CD4-positive, alpha-beta T cell treated with Interleukin-15 for 1 hour (primary cell): ENCODE measurements around the gene IZUMO1.
"Not testable (repeated sequence)": the region's sequence is repeated elsewhere in the genome, so short reads cannot be mapped to it uniquely, and the experiment has no call there.

ENCODE experiments used
- DNase-seq: peaks from one replicate; pipeline ENCODE4 v3.0.0-alpha.2; 2020

IZUMO1 gene

DNA sequence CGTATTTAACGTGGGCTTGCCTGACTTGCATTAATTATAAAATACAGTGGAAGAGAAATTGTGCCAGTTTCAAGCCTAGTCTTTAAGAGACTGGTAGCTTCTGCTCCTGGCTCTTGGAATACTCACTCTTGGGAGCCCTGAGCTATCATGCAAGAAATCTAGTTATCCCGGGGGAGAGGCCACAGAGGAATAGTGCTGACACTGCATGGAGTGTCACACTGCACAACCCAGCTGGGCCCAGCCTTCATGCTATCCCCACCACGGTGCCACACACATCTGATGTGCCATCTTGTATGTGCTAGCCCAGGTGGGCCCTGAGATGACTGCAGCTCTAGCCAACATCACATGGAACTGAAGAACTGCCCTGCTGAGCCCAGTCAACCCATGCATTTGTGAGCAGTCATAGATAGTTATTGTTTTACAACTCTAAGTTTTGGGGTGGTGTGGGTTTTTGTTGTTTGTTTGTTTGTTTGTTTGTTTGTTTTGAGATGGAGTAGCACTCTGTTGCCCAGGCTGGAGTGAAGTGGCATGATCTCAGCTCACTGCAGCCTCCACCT is 35.5 kb downstream of the IZUMO1 start:
- no peak for DNase-seq

DNA sequence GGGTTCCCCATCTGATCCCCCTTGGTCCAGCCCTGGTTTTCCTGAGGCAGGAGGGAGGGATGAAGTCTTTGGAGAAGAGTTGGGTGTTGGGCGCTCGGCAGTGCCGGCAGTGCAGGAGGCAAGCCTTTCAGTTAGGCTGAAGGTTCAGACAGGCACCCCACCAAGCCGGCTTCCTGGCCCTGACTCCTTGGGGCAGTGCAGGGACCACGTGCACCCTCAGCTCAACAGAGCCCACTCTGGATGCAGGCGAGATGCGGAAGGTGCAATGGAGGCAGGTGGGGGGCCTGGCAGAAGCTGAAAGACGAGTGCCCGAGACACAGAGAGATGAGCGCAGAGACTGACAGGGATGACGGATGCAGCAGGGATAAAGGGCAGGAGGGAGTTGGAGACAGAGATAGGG is 38.2 kb downstream of the IZUMO1 start:
- DNase-seq = no peak

GRCh38 chr19:48705431-48705830 is 41.3 kb downstream of the IZUMO1 start:
- no peak for DNase-seq

- DNase-seq = no peak
Observed at GRCh38 chr19:48703316-48703715, 43.4 kb downstream of the IZUMO1 start.

DNA sequence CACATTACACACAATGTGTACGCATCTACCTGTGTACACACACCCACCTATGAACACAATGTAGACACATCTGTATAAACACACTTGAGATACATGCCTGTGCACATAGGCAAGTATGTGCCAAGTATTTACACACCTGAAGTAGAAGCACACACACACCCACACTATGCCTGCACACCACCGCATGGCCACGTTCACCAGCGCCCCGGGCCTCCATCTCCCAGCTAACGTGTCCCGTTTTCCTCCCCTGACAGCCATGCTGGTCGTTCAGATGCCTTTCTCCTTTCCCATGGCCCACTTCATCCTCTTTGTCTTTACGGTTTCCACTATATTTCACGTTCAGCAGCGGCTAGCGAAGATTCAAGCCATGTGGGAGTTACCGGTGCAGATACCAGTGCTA is 44.0 kb downstream of the IZUMO1 start:
- no peak for DNase-seq

DNA sequence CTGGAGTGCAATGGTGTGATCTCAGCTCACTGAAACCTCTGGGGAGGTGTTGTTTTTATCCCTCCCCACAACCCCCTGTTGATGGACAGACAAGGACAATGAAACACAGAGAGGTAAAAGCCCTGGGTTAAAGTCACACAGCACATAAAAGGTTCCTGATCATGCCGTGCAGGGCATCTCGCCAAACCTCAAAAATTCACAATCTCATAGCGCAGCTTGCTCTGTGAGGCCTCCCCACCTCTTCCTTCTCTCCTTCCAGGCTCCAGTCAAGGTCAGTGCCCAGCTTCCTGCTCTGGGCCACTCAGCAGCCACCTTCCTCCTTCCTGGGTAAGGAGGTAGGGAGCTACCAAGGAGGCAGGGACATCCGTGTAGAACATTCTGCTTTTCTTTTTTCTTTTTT is 48.7 kb downstream of the IZUMO1 start:
- no peak for DNase-seq

DNA sequence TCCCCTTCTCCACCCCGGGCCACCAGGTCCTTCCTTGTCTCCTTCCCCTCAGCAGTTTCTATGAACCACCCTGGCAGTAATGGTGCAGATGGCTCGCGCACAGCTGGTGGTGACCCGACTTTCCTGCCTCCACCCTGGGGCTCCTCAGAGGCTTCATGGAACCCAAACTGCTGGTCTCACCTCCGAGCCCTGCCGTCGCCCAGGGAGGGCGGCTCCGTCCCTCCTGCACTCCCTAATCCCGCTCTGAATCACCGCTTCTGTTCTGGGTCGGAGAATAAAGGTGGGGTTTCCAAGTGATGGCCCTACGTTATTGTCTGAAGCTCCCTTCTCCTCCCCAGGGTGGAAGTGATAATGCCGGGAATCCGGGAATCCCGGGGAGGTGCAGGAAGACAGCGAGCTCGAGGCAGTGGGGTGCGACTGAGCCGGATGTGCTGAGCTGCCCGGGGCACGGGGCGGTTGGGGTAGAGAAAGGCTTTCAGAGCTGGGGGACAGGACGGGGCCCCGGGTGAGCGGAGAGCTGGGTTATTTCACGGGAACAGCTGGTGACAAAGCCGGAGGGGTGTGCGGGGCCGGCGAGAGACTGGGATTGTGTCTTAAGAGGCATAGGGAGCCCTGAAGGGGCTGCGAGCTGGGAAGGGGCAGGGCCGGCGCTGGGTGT is 50.2 kb downstream of the IZUMO1 start:
- DNase-seq = no peak

- no peak for DNase-seq
Observed at GRCh38 chr19:48695743-48696352, 50.9 kb downstream of the IZUMO1 start, which contains the start of gene FUT2. FUT2 (plus strand) TSS chr19:48695971; CDS start chr19:48702957, 6,986 bp downstream.

DNA sequence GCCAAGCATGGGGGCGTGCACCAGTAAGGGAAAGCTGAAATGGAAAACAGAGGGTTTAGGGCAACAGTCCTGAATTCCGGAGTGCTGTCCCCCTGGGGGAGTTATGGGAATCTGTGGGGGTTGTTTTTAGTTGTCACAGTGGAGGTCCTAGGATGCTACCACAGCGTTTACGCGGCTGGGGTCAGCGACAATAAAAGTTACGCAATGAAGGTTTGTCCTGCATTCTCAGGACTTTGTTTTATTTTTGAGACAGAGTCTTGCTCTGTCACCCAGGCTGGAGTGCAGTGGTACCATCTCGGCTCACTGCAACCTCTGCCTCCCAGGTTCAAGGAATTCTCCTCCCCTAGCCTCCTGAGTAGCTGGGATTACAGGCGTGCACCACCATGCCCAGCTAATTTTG is 53.1 kb downstream of the IZUMO1 start:
- DNase-seq = not testable (repeated sequence)
